ENCODE data around the gene ZBTB46.
"Not testable (repeated sequence)": the region's sequence is repeated elsewhere in the genome, so short reads cannot be mapped to it uniquely, and the experiment has no call there.

Gene ZBTB46

DNA sequence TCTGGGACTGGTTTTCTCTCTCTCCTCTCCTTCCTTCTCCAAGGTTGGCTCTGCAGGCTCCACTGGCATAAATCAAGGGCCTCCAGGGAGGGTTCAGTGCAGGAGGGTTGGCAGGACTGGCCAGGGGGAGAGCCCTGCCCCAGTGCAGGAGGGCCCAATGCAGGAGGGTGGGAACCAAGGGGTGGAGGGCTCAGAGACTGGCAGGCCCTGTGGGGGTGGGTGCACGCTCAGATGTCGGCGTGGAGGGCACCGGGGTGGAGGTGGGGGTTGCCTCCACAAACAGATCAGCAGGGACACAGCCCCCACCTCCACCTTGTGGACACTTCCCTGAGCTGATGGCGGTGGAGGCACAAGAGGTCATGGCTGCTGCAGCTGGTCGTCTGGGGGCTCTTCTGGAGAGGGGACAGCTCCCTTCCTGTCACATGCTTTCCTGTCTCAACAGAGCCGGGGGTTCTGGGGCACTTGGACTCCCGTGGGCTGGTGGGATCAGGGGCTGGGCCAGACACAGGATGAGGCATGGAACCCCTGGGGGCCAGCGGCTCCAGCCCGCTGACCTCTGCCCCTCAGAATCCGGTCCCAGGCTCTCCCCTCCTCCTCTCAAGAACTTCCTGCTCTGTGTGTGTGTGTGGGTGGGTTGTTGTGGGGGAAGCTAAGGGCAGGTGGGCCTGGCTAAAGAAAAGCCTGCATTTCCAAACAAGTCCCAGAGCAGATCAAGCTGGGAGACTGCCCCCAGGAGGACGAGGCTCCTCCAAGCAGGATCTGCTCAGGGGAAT lies 27.5 kb upstream of the ZBTB46 start:
- DNase-seq (ENCODE audit: low spot score) = no peak

DNA sequence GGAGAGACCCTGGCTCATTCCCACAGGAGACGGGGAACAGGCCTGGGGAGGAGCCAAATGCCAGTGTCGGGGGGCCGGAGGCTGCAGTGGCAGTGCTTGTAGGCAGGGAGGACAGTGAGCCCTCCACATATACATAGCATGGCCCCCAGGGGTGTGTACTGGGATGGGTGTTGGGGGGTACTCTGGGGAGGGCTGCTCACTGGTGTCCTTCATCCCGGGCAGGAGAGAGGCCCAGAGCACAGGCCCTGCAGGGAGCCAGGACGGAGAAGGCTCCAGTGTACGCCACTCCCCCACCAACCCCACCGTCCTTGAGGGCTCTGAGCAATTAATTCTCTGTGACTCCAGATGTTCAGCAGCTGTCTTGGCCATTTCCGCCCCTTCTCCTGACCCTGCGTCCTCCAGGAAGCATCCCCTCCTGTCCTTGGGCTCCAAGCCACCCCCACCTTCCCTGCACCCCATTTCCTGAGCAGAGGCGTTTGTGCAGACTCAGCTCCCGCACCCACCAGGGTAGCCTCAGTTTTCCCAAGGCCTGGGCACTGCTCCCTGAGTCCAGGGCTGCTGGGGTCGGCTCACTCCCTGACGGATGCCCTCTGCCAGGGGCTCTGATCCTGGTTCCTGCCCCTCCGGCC lies 26.8 kb upstream of the ZBTB46 start:
- no peak for DNase-seq (ENCODE audit: low spot score)

- DNase-seq (ENCODE audit: low spot score) = no peak
Measured at GRCh38 chr20:63856098-63856511, 25.0 kb upstream of the ZBTB46 start.

DNA sequence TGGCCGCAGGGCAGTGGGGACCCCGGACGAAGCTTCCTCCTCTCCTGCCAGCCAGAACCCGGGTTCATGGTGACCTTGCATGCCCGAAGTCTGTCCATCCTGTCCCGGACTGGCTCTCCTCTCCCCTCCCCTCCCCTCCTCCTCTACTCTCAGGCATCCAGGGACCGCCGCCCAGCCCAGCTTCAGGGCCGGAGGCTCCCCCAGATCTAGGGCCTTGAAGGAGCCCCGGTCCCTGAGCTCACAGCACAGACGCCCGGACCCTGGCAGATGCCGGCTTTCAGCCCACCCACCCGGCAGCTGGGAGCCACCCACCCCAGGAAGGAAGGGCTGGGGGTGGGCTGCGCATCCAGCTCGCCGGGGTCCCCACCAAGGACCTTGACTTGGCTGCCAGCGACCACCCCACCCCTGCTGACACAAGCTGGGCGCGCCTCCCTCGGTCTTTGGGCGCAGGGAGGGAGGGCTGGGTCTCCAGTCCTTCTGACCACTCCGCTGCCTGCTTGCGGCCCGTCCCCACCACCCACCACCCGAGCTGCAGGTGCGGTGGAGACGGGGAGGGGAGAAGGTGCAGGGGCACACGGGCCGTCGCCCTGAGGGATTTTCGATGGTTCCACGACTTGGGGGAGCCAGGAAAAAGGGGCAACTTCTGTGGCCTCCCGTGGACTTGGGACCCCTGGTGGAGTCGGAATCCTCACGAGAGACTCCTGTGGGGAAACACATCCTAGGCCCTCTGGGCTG lies 24.5 kb upstream of the ZBTB46 start:
- no peak for DNase-seq (ENCODE audit: low spot score)

DNA sequence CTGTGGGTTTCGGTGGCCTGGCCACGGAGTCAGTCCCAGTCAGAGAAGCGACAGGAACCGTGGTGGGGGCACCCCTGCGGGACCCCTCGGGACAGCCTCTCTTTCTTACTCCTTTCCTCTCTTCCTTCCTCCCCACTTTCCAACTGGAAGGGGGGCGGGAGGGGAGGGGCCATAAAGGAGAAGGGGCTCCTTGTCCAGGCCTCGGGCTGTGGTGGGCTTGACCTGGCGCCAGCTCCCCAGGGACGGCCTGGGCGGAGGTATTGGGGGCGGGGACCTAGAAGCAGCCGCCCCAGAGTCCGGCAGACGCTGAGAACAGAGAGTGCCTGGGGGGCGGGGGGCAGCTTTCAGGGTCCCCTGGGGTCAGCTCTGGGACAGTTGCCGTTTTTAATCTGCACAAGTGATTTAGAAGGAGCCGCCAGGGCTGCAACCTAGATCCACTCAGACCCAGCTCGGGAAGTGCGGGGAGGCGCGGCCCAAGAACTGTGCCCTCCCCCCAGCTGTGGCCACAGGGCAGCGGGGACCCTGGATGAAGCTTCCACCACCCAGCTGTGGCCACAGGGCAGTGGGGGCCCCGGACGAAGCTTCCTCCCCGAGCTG lies 23.8 kb upstream of the ZBTB46 start:
- DNase-seq (ENCODE audit: low spot score) = no peak

DNA sequence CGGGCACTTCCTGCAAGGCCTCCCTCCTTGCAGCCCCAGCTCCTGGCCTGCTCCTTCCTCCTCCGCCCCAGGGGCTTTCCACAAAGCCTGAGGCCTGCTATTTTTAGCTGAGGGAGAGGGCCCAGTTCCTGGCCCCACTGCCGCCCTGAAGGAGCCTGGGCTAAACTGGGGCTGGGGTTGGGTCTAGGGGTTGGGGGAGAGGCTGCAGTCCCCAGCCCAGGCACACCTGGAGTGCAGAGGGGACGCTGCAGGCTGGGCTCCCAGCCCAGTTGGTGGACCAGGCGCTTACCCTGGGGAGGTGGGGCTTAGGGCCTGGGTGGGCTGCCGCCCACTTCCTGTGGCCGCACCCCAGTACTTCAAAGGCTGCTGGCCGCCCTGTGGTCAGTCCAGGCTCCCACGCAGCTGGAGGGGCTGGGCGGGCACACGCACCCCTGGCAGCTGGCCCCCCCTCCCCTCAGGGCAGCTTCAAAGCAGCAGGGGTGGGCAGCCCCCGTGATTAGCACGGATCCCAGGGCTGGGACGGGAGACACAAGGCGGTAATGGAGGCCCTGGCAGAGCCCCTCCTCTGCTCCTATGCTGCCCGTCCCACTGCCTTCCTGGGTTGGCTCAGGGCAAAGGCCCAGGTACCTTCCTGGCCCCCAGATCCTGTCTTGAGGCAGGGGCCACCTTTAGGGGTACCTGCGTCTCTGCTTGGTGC lies 23.2 kb upstream of the ZBTB46 start:
- DNase-seq (ENCODE audit: low spot score) = no peak

DNA sequence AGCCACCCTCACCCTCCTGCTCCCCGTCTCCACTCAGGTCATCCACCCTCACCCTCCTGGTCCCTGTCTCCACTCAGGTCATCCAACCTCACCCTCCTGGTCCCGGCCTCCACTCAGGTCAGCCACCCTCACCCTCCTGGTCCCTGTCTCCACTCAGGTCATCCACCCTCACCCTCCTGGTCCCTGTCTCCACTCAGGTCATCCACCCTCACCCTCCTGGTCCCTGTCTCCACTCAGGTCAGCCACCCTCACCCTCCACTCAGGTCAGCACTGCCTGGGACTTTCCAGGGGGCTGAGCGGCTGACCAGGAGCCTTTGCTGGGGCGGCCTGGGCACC lies 22.6 kb upstream of the ZBTB46 start:
- not testable (repeated sequence) for DNase-seq (ENCODE audit: low spot score)

- DNase-seq (ENCODE audit: low spot score) = not testable (repeated sequence)
Measured at GRCh38 chr20:63851548-63851943, 20.5 kb upstream of the ZBTB46 start.

- no peak for DNase-seq (ENCODE audit: low spot score)
Measured at GRCh38 chr20:63850689-63851547, 19.9 kb upstream of the ZBTB46 start.

- DNase-seq (ENCODE audit: low spot score) = no peak
Measured at GRCh38 chr20:63848003-63848911, 17.2 kb upstream of the ZBTB46 start.

GRCh38 chr20:63847237-63848002 lies 16.4 kb upstream of the ZBTB46 start:
- no peak for DNase-seq (ENCODE audit: low spot score)

- no peak for DNase-seq (ENCODE audit: low spot score)
Measured at GRCh38 chr20:63846888-63847236, 15.8 kb upstream of the ZBTB46 start.

DNA sequence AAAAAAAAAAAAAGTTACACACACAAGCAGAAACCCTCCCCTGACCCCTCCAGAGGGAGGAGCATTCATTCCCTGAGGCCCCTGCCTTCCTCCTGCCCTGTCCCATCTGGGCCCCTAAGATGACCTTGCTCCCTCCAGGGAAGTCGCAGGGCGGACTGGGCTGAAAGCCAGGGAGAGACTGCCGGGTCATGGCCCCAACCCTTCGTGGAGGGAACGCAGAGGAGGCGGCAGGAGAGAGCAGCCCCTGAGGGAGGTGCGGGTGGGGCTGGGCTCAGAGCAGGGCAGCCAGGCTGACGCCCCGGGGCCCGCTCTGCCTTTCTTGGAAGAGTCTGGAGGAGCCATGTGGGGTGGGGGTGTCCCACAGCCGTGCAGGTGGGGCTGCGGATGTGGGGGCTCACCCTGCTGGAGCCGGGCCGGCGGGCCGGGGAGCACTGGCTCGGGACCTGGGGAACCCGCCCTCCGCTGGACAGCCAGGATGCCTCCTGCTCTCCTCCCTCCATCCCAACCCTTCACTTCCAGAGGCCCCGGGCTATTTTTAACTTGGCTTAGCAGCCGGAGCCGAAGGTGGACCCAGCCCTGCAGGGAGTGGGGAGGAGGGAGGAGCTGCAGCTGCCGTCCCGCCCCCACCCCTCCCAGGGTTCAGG lies 15.2 kb upstream of the ZBTB46 start:
- peak; percentile 52 for DNase-seq (ENCODE audit: low spot score)

DNA sequence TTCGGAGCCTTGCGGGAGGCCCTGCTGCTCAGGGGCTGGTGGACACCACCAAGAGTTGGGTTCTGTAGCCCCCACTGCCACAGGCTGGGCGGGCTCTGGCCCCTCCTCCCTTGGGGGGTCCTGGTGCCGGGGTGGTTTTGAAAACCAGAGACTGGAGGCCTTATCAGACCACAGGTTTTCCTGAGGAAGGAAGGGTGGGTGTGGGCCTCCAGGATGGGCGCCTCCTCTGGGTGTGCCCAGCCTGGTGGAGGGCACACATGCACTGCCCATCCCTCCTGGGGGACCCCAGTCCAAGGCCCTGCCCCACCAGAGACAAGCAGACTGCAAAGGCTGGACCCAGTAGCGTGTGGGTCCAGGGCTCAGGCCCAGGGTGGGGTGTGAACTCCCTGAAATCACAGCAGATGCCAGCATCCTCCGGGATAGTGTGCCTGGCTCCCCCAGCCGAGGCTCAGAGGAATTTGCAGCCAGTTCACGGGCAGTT lies 13.5 kb upstream of the ZBTB46 start:
- no peak for DNase-seq (ENCODE audit: low spot score)

GRCh38 chr20:63843778-63844177 lies 12.7 kb upstream of the ZBTB46 start:
- DNase-seq (ENCODE audit: low spot score) = no peak

GRCh38 chr20:63843222-63843621 lies 12.2 kb upstream of the ZBTB46 start:
- DNase-seq (ENCODE audit: low spot score) = no peak

GRCh38 chr20:63842258-63842657 lies 11.2 kb upstream of the ZBTB46 start:
- no peak for DNase-seq (ENCODE audit: low spot score)

- no peak for DNase-seq (ENCODE audit: low spot score)
Measured at GRCh38 chr20:63840405-63840828, 9.4 kb upstream of the ZBTB46 start.

DNA sequence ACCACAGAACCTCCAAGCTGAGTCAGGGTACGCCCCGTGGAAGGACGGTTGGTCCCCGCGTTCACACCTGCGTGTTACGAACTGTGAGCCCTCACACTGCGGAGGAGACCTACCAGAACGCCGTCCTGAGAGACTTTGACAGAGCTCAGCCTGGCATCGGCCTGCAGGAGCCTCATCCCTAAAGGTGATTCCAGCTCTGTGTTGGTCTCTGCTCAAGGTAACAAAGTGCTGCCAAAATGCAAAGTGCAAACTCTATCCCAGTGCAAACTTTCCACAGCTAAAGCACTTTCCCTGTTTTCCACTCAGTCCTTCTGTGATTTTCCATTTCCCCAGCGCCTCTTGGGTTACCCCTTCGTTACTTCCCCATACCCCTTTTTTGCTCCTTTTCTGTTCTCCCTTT lies 8.6 kb upstream of the ZBTB46 start:
- DNase-seq (ENCODE audit: low spot score) = no peak
